Mononuclear cell (primary cell): ENCODE results near the gene HSF2BP. TPM values are rescaled to one million over a fixed set of nuclear protein-coding genes. Genes with fewer than 3 reads are reported as not detected.
"Not testable (repeated sequence)": the region's sequence is repeated elsewhere in the genome, so short reads cannot be mapped to it uniquely, and the experiment has no call there.

ENCODE experiments used
- H3K27me3 ChIP-seq: 2 replicates; pipeline ENCODE4 v1.6.0; 2011; ENCODE audit warnings: low read length, control low read depth; ENCODE audit not compliant: insufficient read depth
- H3K4me1 ChIP-seq: 2 replicates; pipeline ENCODE4 v1.5.1; 2011; ENCODE audit warnings: mild to moderate bottlenecking, low read length, control low read depth; ENCODE audit not compliant: insufficient read depth
- H3K4me3 ChIP-seq: 2 replicates; pipeline ENCODE4 v1.5.1; 2011; ENCODE audit warnings: mild to moderate bottlenecking, low read length, moderate library complexity
- H3K9me3 ChIP-seq: 2 replicates; pipeline ENCODE4 v1.5.1; 2011; ENCODE audit warnings: low read depth, mild to moderate bottlenecking, control low read depth, low read length
- total RNA-seq: library from RNA; depleted of rRNA; stranded (reverse); fragments of >200 nt; gene quantifications from one replicate; pipeline ENCODE4 v1.2.3, GENCODE V29; 2012

Gene HSF2BP
- total RNA-seq, 1 donor, result 0.42 TPM

GRCh38 chr21:43604505-43605204, 54.6 kb downstream of the HSF2BP start:
- H3K4me1 ChIP-seq, result peaks cover 11% of the 10 kb centered on the region
- H3K27me3 ChIP-seq, result no peaks in the 10 kb centered on the region
- no peaks in the 10 kb centered on the region for H3K9me3 ChIP-seq
- no peak overlapping the region for H3K4me3 ChIP-seq

- no peaks in the 10 kb centered on the region for H3K27me3 ChIP-seq
- H3K4me3 ChIP-seq, result no peak overlapping the region
- peaks cover 11% of the 10 kb centered on the region for H3K4me1 ChIP-seq
- no peaks in the 10 kb centered on the region for H3K9me3 ChIP-seq
Observed at GRCh38 chr21:43603641-43604504, 55.4 kb downstream of the HSF2BP start.

- Histone ChIP-seq H3K4me1 (peaks cover 11% of the 10 kb centered on the region), H3K9me3 (no peaks in the 10 kb centered on the region), H3K4me3 (no peak overlapping the region), H3K27me3 (no peaks in the 10 kb centered on the region)
Observed at GRCh38 chr21:43603233-43603626, 56.1 kb downstream of the HSF2BP start.

GRCh38 chr21:43602266-43603232, 56.7 kb downstream of the HSF2BP start:
- no peak overlapping the region for H3K4me3 ChIP-seq
- no peaks in the 10 kb centered on the region for H3K9me3 ChIP-seq
- no peaks in the 10 kb centered on the region for H3K27me3 ChIP-seq
- peaks cover 11% of the 10 kb centered on the region for H3K4me1 ChIP-seq

- peaks cover 11% of the 10 kb centered on the region for H3K4me1 ChIP-seq
- H3K4me3 ChIP-seq, result no peak overlapping the region
- H3K9me3 ChIP-seq, result no peaks in the 10 kb centered on the region
- no peaks in the 10 kb centered on the region for H3K27me3 ChIP-seq
Observed at GRCh38 chr21:43600642-43601402, 58.5 kb downstream of the HSF2BP start.

GRCh38 chr21:43599728-43600127, 59.6 kb downstream of the HSF2BP start:
- H3K9me3 ChIP-seq, result no peaks in the 10 kb centered on the region
- no peaks in the 10 kb centered on the region for H3K27me3 ChIP-seq
- no peak overlapping the region for H3K4me3 ChIP-seq
- peaks cover 11% of the 10 kb centered on the region for H3K4me1 ChIP-seq

GRCh38 chr21:43598416-43599120, 60.7 kb downstream of the HSF2BP start:
- no peaks in the 10 kb centered on the region for H3K27me3 ChIP-seq
- no peaks in the 10 kb centered on the region for H3K9me3 ChIP-seq

GRCh38 chr21:43597540-43598250, 61.6 kb downstream of the HSF2BP start:
- Histone ChIP-seq H3K4me3 (no peak overlapping the region), H3K4me1 (no peaks in the 10 kb centered on the region), H3K27me3 (no peaks in the 10 kb centered on the region), H3K9me3 (no peaks in the 10 kb centered on the region)

More at GRCh38 chr21:43598416-43599120, 60.7 kb downstream of the HSF2BP start:
- no peak overlapping the region for H3K4me3 ChIP-seq
- peaks cover 4% of the 10 kb centered on the region for H3K4me1 ChIP-seq

- H3K27me3 ChIP-seq, result no peaks in the 10 kb centered on the region
- no peaks in the 10 kb centered on the region for H3K4me1 ChIP-seq
- no peak overlapping the region for H3K4me3 ChIP-seq
- no peaks in the 10 kb centered on the region for H3K9me3 ChIP-seq
Observed at GRCh38 chr21:43597052-43597451, 62.2 kb downstream of the HSF2BP start.

GRCh38 chr21:43596616-43597015, 62.7 kb downstream of the HSF2BP start:
- Histone ChIP-seq H3K4me1 (no peaks in the 10 kb centered on the region), H3K27me3 (no peaks in the 10 kb centered on the region), H3K9me3 (no peaks in the 10 kb centered on the region), H3K4me3 (no peak overlapping the region)

GRCh38 chr21:43595769-43596168, 63.5 kb downstream of the HSF2BP start:
- H3K4me3 ChIP-seq, H3K4me1 ChIP-seq, H3K9me3 ChIP-seq, H3K27me3 ChIP-seq: not testable (repeated sequence)

GRCh38 chr21:43593078-43593477, 66.2 kb downstream of the HSF2BP start:
- Histone ChIP-seq H3K9me3 (no peaks in the 10 kb centered on the region), H3K4me3 (no peak overlapping the region), H3K27me3 (no peaks in the 10 kb centered on the region), H3K4me1 (no peaks in the 10 kb centered on the region)

GRCh38 chr21:43591571-43591970, 67.7 kb downstream of the HSF2BP start:
- H3K4me3 ChIP-seq, result no peak overlapping the region
- no peaks in the 10 kb centered on the region for H3K9me3 ChIP-seq
- H3K4me1 ChIP-seq, result no peaks in the 10 kb centered on the region
- H3K27me3 ChIP-seq, result no peaks in the 10 kb centered on the region
